Thyroid gland (tissue), 4 donors: ENCODE measurements around the gene FICD.

ENCODE experiments used
- CTCF ChIP-seq, 6 experiments: fragments of 200-600 bp in 3 of 6; fragments of 450-650 bp in 3 of 6; sonication (generic) in 3 of 6; IDR thresholded peaks; one replicate each; pipeline ENCODE4 v1.5.1; 2016 to 2019; ENCODE audit warnings: antibody characterized with exemption in 6 of 6, mild to moderate bottlenecking in 2 of 6, inconsistent platforms in 1 of 6, moderate library complexity in 1 of 6
- POLR2A ChIP-seq, 2 donors: fragments of 450-650 bp; IDR thresholded peaks; one replicate each; pipeline ENCODE4 v1.6.1; 2017; ENCODE audit warnings: antibody characterized with exemption in 2 of 2, mild to moderate bottlenecking in 2 of 2, moderate library complexity in 1 of 2

- TF ChIP-seq CTCF (IDR thresholded peaks at IDR 0.05) (no peak), POLR2A (IDR thresholded peaks at IDR 0.05) (no peak)
Observed at GRCh38 chr12:108479364-108480070, 35.6 kb upstream of the FICD start.
